WTC11 (cell line): ENCODE data around the gene CSF1R. TPM values are rescaled to one million over a fixed set of nuclear protein-coding genes. Genes with fewer than 3 reads are reported as not detected.

ENCODE experiments used
- ATAC-seq: fragments of 200-7000 bp; cut with Tn5 transposase; 2 replicates; pipeline ENCODE4 v1.10.0; 2021; ENCODE audit warnings: mild to moderate bottlenecking, moderate library complexity
- CTCF ChIA-PET: fragments of 300-600 bp; sonication (Branson Sonifier 250); formaldehyde crosslinking; loops from one replicate; lab custom pipeline; 2021; ENCODE audit warnings: antibody characterized with exemption; lab: Charles Lee
- POLR2A ChIA-PET: fragments of 350-600 bp; sonication (Branson Sonifier 250); formaldehyde crosslinking; loops from one replicate; lab custom pipeline; 2021; ENCODE audit warnings: antibody characterized with exemption; lab: Charles Lee
- DNase-seq: peaks from one replicate; pipeline ENCODE4 v3.0.0; 2021; ENCODE audit warnings: low spot score
- H3K27ac Mint-ChIP-seq: 2 replicates; pipeline ENCODE4 v1.8.0; 2021; ENCODE audit warnings: mixed read lengths
- H3K27me3 Mint-ChIP-seq: 2 replicates; pipeline ENCODE4 v1.8.0; 2021; ENCODE audit warnings: low read depth, mild to moderate bottlenecking, moderate library complexity, mixed read lengths
- H3K36me3 Mint-ChIP-seq: 2 replicates; pipeline ENCODE4 v1.8.0; 2021; ENCODE audit warnings: mixed read lengths
- H3K4me1 Mint-ChIP-seq: 2 replicates; pipeline ENCODE4 v1.8.0; 2022; ENCODE audit warnings: mixed read lengths
- H3K4me3 Mint-ChIP-seq: 2 replicates; pipeline ENCODE4 v1.8.0; 2021; ENCODE audit warnings: mild to moderate bottlenecking, moderate library complexity, mixed read lengths
- H3K9me3 Mint-ChIP-seq: 2 replicates; pipeline ENCODE4 v1.8.0; 2021; ENCODE audit warnings: mixed read lengths
- ATF3 ChIP-seq: sonication (generic); formaldehyde crosslinking; conservative IDR thresholded peaks from 2 replicates; pipeline ENCODE4 v1.8.1; 2022; ENCODE audit warnings: mild to moderate bottlenecking, missing genetic modification reagents
- CTCF ChIP-seq: fragments of 200-600 bp; IDR thresholded peaks from 2 replicates; pipeline ENCODE4 v1.8.0; 2022; ENCODE audit warnings: antibody characterized with exemption
- E2F1 ChIP-seq: sonication (generic); formaldehyde crosslinking; IDR thresholded peaks from 2 replicates; pipeline ENCODE4 v1.8.0; 2022; ENCODE audit warnings: mild to moderate bottlenecking, missing genetic modification reagents
- ELF4 ChIP-seq: sonication (generic); formaldehyde crosslinking; IDR thresholded peaks from 2 replicates; pipeline ENCODE4 v1.8.1; 2022; ENCODE audit warnings: low read depth, mild to moderate bottlenecking, moderate library complexity, missing genetic modification reagents
- FOXJ3 ChIP-seq: sonication (generic); formaldehyde crosslinking; IDR thresholded peaks from 2 replicates; pipeline ENCODE4 v1.9.0; 2021; ENCODE audit warnings: missing genetic modification reagents, mild to moderate bottlenecking, borderline replicate concordance
- FOXP1 ChIP-seq: sonication (generic); formaldehyde crosslinking; IDR thresholded peaks from 2 replicates; pipeline ENCODE4 v1.8.0; 2022; ENCODE audit warnings: missing genetic modification reagents, mild to moderate bottlenecking, moderate library complexity, borderline replicate concordance
- GRHL2 ChIP-seq: fragments of 250-450 bp; sonication (Bioruptor Pico); IDR thresholded peaks from 2 replicates; pipeline ENCODE4 v1.8.0; 2022; ENCODE audit warnings: mild to moderate bottlenecking, moderate library complexity; ENCODE audit not compliant: insufficient replicate concordance, severe bottlenecking
- GTF2I ChIP-seq: fragments of 250-450 bp; sonication (Bioruptor Pico); conservative IDR thresholded peaks from 2 replicates; pipeline ENCODE4 v1.4.0; 2021; ENCODE audit warnings: mild to moderate bottlenecking
- IRF2 ChIP-seq: sonication (generic); formaldehyde crosslinking; IDR thresholded peaks from 2 replicates; pipeline ENCODE4 v1.8.0; 2022; ENCODE audit warnings: low read depth, missing genetic modification reagents, borderline replicate concordance
- KAT7 ChIP-seq: sonication (generic); formaldehyde crosslinking; IDR thresholded peaks from 2 replicates; pipeline ENCODE4 v1.8.1; 2023; ENCODE audit warnings: missing genetic modification reagents, mild to moderate bottlenecking, borderline replicate concordance
- NR1H2 ChIP-seq: sonication (generic); formaldehyde crosslinking; IDR thresholded peaks from 2 replicates; pipeline ENCODE4 v1.9.0; 2021; ENCODE audit warnings: mild to moderate bottlenecking, moderate library complexity, missing genetic modification reagents
- NR2C2 ChIP-seq: sonication (generic); formaldehyde crosslinking; IDR thresholded peaks from 2 replicates; pipeline ENCODE4 v1.8.0; 2022; ENCODE audit warnings: mild to moderate bottlenecking, missing genetic modification reagents
- NR3C1 ChIP-seq: sonication (generic); formaldehyde crosslinking; conservative IDR thresholded peaks from 2 replicates; pipeline ENCODE4 v1.8.1; 2023; ENCODE audit warnings: low read depth, mild to moderate bottlenecking, missing genetic modification reagents
- SMAD3 ChIP-seq: sonication (generic); formaldehyde crosslinking; IDR thresholded peaks from 2 replicates; pipeline ENCODE4 v1.8.0; 2022; ENCODE audit warnings: missing genetic modification reagents, mild to moderate bottlenecking, borderline replicate concordance
- SP1 ChIP-seq: sonication (generic); formaldehyde crosslinking; conservative IDR thresholded peaks from 2 replicates; pipeline ENCODE4 v1.8.1; 2022; ENCODE audit warnings: missing genetic modification reagents
- TP53 ChIP-seq: sonication (generic); formaldehyde crosslinking; IDR thresholded peaks from 2 replicates; pipeline ENCODE4 v1.8.1; 2023; ENCODE audit warnings: mild to moderate bottlenecking, missing genetic modification reagents
- USF2 ChIP-seq: sonication (generic); formaldehyde crosslinking; IDR thresholded peaks from 2 replicates; pipeline ENCODE4 v1.8.1; 2023; ENCODE audit warnings: mild to moderate bottlenecking, missing genetic modification reagents, moderate library complexity
- ZNF138 ChIP-seq: sonication (generic); formaldehyde crosslinking; conservative IDR thresholded peaks from 2 replicates; pipeline ENCODE4 v1.8.1; 2022; ENCODE audit warnings: mild to moderate bottlenecking, moderate library complexity, missing genetic modification reagents
- ZNF396 ChIP-seq: fragments of 250-450 bp; sonication (Bioruptor Pico); IDR thresholded peaks from 2 replicates; pipeline ENCODE4 v1.8.0; 2021; ENCODE audit warnings: mild to moderate bottlenecking, moderate library complexity, borderline replicate concordance
- ZNF416 ChIP-seq: fragments of 250-450 bp; sonication (Bioruptor Pico); IDR thresholded peaks from 2 replicates; pipeline ENCODE4 v1.9.0; 2021; ENCODE audit warnings: mild to moderate bottlenecking, inconsistent platforms
- ZNF423 ChIP-seq: fragments of 250-450 bp; sonication (Bioruptor Pico); IDR thresholded peaks from 2 replicates; pipeline ENCODE4 v2.1.2; 2022; ENCODE audit warnings: mild to moderate bottlenecking, moderate library complexity
- total RNA-seq: library from RNA; stranded (reverse); gene quantifications from 3 replicates; pipeline ENCODE4 v1.2.3, GENCODE V29; 2021

CSF1R gene
- total RNA-seq, 1 experiment from 2014 or later: 0.20 TPM

GRCh38 chr5:150066901-150067396, 19.4 kb downstream of the CSF1R start:
- ATAC-seq (no peak), DNase-seq (no peak)
- no peak overlapping the region for H3K4me3 Mint-ChIP-seq
- H3K27me3 Mint-ChIP-seq: peaks cover 3% of the 10 kb centered on the region; the same call in 1 of the 2 replicates
- no peak overlapping the region for H3K27ac Mint-ChIP-seq
- H3K9me3 Mint-ChIP-seq: no peaks in the 10 kb centered on the region
- H3K4me1 Mint-ChIP-seq: no peaks in the 10 kb centered on the region
- no peaks in the 10 kb centered on the region for H3K36me3 Mint-ChIP-seq
- CTCF ChIA-PET: interaction anchor here (1.0 to 3.0 kb wide), 3 partner anchors 55 to 109 kb away, joined by 3 to 6 read pairs (median 3); no protein-coding TSS in a partner anchor
- POLR2A ChIA-PET: no interaction called here
- no peak for TF ChIP-seq ZNF423 (CRISPR knock-in tag)

GRCh38 chr5:150066436-150066835, 19.9 kb downstream of the CSF1R start:
- POLR2A ChIA-PET: no interaction called here
- TF ChIP-seq GRHL2 (no peak), ELF4 (CRISPR knock-in tag) (no peak), ATF3 (CRISPR knock-in tag) (no peak), IRF2 (CRISPR knock-in tag) (no peak), ZNF138 (CRISPR knock-in tag) (no peak), KAT7 (no peak), FOXJ3 (CRISPR knock-in tag) (no peak), USF2 (CRISPR knock-in tag) (no peak), NR1H2 (no peak), E2F1 (CRISPR knock-in tag) (no peak), NR3C1 (CRISPR knock-in tag) (no peak), NR2C2 (CRISPR knock-in tag) (no peak), CTCF (no peak), GTF2I (CRISPR knock-in tag) (no peak), ZNF416 (CRISPR knock-in tag) (no peak), TP53 (no peak), SP1 (CRISPR knock-in tag) (no peak), ZNF396 (no peak), FOXP1 (CRISPR knock-in tag) (no peak), SMAD3 (CRISPR knock-in tag) (no peak)
- H3K4me1 Mint-ChIP-seq: no peaks in the 10 kb centered on the region
- CTCF ChIA-PET: interaction anchor here (0.6 to 1.5 kb wide), 4 partner anchors 56 to 225 kb away, joined by 3 to 4 read pairs (median 3); no protein-coding TSS in a partner anchor
- H3K36me3 Mint-ChIP-seq: no peaks in the 10 kb centered on the region
- H3K4me3 Mint-ChIP-seq: no peak overlapping the region
- DNase-seq: no peak
- no peaks in the 10 kb centered on the region for H3K9me3 Mint-ChIP-seq
- ATAC-seq: no peak
- peaks cover 3% of the 10 kb centered on the region; the same call in 1 of the 2 replicates for H3K27me3 Mint-ChIP-seq
- no peak overlapping the region for H3K27ac Mint-ChIP-seq
